ENCODE data around the gene ARHGEF28. TPM values are rescaled to one million over a fixed set of nuclear protein-coding genes. Genes with fewer than 3 reads are reported as not detected.

ARHGEF28 gene
- polyA plus RNA-seq, 1 donor, result 16.6 TPM

DNA sequence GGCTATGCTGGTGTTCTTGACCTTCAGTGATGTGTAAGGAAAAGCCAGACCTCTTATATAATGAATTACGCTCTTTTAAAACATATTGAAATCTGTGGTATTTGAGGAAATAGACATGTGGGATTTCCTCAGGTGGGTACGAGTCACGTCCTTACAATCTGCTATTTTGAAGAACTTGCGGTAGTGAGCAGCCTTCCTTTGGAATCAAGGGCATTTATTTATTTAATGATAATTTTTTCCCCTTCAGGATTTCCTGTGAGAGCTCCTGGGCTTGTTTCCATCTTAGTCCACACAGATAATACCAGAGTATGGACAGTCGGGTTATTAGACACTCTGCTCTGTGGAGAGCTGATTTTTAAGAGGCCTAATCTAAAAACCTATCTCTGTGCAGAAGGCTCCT lies 167.9 kb downstream of the ARHGEF28 start:
- Histone ChIP-seq H3K9me3 (ENCODE audit: control insufficient read depth, low read depth, low read length) (no peaks in the 10 kb centered on the region), H3K27me3 (ENCODE audit: control insufficient read depth, insufficient read depth, low read length) (no peaks in the 10 kb centered on the region)
- 100% methylated on average over 2 of the region's 5 CpGs for WGBS (ENCODE audit: insufficient coverage, low lambda C conversion rate)

DNA sequence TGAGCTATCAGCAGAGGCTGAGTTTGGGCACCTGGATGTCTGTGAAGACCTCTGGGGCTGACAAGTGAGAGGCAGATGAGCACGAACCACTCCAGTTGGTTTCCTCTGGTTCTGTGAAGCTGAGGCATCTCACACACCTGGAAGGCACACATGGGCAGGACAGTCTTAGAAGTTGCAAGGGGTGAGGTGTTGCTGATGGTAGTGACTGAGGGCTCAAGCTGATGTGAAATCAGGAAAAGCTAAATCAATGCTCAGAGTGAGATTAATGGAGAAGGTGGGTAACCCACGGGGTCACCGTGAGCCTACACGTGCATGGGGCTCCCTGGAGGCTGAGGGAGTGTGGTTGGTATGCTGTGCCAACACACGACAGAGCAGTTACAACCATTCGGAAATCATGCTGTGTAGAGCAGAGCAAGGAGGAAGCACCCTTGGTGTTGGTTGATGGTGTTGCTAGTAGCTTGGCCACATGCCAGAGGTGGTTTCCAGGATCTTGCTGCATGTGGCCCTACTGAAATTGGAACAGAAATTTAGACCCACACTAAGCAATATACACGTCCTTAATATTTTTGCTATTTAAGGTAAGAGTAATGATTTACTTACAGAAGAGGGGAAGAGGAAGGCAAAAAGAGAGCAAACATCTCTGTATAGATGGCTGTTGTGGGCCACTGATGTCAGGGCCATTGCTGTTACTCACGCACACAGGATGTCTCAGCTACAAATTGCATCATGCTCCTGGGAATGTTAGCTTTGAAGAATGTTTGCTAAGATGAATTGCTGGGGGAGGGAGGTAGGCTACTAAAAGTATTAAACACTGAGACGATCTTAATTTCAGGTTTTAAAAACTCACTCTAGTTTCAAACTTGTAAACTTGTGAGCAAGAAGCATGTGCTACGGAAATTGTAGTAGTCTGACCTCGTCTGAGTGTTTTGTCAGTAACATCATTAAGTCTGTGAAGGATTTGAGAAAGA lies 170.5 kb downstream of the ARHGEF28 start:
- WGBS (ENCODE audit: insufficient coverage, low lambda C conversion rate), result 87% methylated on average over 2 of the region's 11 CpGs
- DNase-seq, result no peak

More for the DNA sequence above, 167.9 kb downstream of the ARHGEF28 start:
- H3K27ac ChIP-seq (ENCODE audit: low read length), result no peak overlapping the region
- no peak overlapping the region for H3K4me3 ChIP-seq (ENCODE audit: low read length)
- no peak for DNase-seq
- no peaks in the 10 kb centered on the region for H3K36me3 ChIP-seq (ENCODE audit: control insufficient read depth, insufficient read depth, low read length)
- H3K4me1 ChIP-seq (ENCODE audit: control insufficient read depth, insufficient read depth, low read length), result no peaks in the 10 kb centered on the region

DNA sequence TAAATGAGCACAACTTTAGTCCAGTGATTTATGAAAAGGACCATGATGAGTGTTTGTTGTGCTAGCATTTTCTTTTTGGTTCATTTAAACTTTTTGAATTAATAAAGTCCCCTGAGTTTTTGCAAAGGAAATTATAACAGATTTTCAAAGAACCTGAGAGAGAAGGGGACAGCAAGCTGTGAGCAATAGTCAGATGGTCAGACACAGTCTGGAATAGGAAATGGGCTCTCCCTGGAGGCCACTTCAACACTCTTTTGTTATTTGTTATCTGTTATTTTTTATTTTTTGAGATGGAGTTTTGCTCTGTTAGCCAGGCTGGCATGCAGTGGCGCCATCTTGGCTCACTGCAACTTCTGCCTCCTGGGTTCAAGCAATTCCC lies 171.1 kb downstream of the ARHGEF28 start:
- Histone ChIP-seq H3K36me3 (ENCODE audit: control insufficient read depth, insufficient read depth, low read length) (no peaks in the 10 kb centered on the region), H3K9me3 (ENCODE audit: control insufficient read depth, low read depth, low read length) (no peaks in the 10 kb centered on the region), H3K27ac (ENCODE audit: low read length) (no peak overlapping the region), H3K4me1 (ENCODE audit: control insufficient read depth, insufficient read depth, low read length) (no peaks in the 10 kb centered on the region), H3K4me3 (ENCODE audit: low read length) (no peak overlapping the region), H3K27me3 (ENCODE audit: control insufficient read depth, insufficient read depth, low read length) (no peaks in the 10 kb centered on the region)
- DNase-seq, result no peak
- no CpG with 5 or more reads among the region's 1 CpG for WGBS (ENCODE audit: insufficient coverage, low lambda C conversion rate)

More for the DNA sequence above, 170.5 kb downstream of the ARHGEF28 start:
- H3K4me1 ChIP-seq (ENCODE audit: control insufficient read depth, insufficient read depth, low read length), result no peaks in the 10 kb centered on the region
- H3K4me3 ChIP-seq (ENCODE audit: low read length), result no peak overlapping the region
- H3K27ac ChIP-seq (ENCODE audit: low read length), result no peak overlapping the region
- no peaks in the 10 kb centered on the region for H3K36me3 ChIP-seq (ENCODE audit: control insufficient read depth, insufficient read depth, low read length)
- H3K9me3 ChIP-seq (ENCODE audit: control insufficient read depth, low read depth, low read length), result no peaks in the 10 kb centered on the region
- no peaks in the 10 kb centered on the region for H3K27me3 ChIP-seq (ENCODE audit: control insufficient read depth, insufficient read depth, low read length)

DNA sequence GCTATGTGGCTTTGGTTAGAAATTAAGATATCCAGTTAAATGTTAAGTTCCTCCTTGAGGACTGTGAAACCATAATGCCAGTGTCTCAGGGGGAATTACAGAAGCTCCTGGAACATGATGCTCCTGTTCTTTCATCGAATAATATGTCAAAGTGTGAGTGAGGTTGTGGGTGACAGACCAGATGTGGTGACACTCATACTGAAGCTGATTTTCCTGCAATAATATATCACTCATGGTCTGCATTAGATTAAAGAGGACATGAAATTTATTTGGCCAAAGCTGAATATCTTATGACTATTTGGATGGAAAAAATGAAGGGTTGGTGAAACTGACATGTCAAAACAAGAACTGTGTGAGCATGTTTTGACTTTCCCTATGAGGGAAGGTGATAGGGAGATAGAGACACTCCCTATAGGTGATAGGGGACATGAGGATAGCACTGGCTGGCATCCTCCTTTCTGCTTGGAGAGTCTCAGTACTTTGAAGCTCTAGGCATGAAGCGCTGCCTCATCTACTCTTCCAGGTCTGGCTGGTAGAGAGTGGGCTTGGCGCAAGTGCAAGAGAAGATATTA lies 173.5 kb downstream of the ARHGEF28 start:
- no peaks in the 10 kb centered on the region for H3K27me3 ChIP-seq (ENCODE audit: control insufficient read depth, insufficient read depth, low read length)
- H3K27ac ChIP-seq (ENCODE audit: low read length), result no peak overlapping the region
- H3K4me1 ChIP-seq (ENCODE audit: control insufficient read depth, insufficient read depth, low read length), result no peaks in the 10 kb centered on the region
- no peak overlapping the region for H3K4me3 ChIP-seq (ENCODE audit: low read length)
- no peak for DNase-seq
- H3K9me3 ChIP-seq (ENCODE audit: control insufficient read depth, low read depth, low read length), result no peaks in the 10 kb centered on the region
- H3K36me3 ChIP-seq (ENCODE audit: control insufficient read depth, insufficient read depth, low read length), result no peaks in the 10 kb centered on the region
- WGBS (ENCODE audit: insufficient coverage, low lambda C conversion rate), result 100% methylated on average over 1 of the region's 3 CpGs

DNA sequence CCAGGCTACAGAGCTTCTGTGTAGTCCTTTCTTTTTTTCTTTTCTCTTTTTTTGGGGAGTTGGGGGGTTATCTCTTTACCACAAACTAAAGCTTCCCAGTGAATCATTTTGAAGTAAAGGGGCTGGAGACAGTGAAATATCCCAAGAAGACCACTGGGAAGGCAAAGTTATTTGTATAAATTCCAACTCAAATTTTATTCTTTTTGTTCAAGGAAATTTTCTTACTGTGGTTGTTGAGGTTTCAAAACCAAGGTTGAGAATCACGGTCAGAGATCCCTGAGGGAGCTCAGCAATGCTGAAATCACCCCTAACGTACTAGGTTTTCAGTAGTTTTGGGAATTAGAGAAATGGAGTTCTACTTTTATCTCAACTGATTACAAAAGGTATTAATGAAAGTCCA lies 175.7 kb downstream of the ARHGEF28 start:
- 100% methylated on average over 2 of the region's 2 CpGs for WGBS (ENCODE audit: insufficient coverage, low lambda C conversion rate)

DNA sequence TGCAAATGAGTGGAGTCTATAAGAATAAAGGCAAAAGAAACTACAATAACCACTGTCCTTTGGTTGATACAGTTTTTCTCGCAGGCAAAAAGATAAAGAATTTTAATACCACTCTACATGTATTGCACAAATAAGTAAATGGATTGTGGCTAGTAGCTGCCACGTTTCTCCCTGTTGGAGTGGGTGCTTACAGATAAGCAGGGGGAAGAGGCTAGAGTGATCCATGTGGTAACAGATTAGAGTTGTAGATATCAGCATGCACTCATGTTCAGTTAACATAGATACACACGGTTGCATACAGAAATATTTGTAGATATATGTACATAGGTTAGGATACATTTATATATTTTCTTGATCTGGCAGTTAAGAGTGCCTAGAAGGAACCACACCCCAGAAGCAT lies 179.5 kb downstream of the ARHGEF28 start:
- DNase-seq, result no peak
- 80% methylated on average over 1 of the region's 3 CpGs for whole genome bisulfite sequencing (ENCODE audit: insufficient coverage, low lambda C conversion rate)
- Histone ChIP-seq H3K4me1 (ENCODE audit: control insufficient read depth, insufficient read depth, low read length) (peaks cover 4% of the 10 kb centered on the region), H3K9me3 (ENCODE audit: control insufficient read depth, low read depth, low read length) (no peaks in the 10 kb centered on the region), H3K27ac (ENCODE audit: low read length) (no peak overlapping the region), H3K4me3 (ENCODE audit: low read length) (no peak overlapping the region), H3K36me3 (ENCODE audit: control insufficient read depth, insufficient read depth, low read length) (no peaks in the 10 kb centered on the region), H3K27me3 (ENCODE audit: control insufficient read depth, insufficient read depth, low read length) (no peaks in the 10 kb centered on the region)

More for the DNA sequence above, 175.7 kb downstream of the ARHGEF28 start:
- H3K4me1 ChIP-seq (ENCODE audit: control insufficient read depth, insufficient read depth, low read length), result no peaks in the 10 kb centered on the region
- no peak for DNase-seq
- H3K36me3 ChIP-seq (ENCODE audit: control insufficient read depth, insufficient read depth, low read length), result no peaks in the 10 kb centered on the region
- no peak overlapping the region for H3K4me3 ChIP-seq (ENCODE audit: low read length)
- H3K27ac ChIP-seq (ENCODE audit: low read length), result no peak overlapping the region
- no peaks in the 10 kb centered on the region for H3K27me3 ChIP-seq (ENCODE audit: control insufficient read depth, insufficient read depth, low read length)
- no peaks in the 10 kb centered on the region for H3K9me3 ChIP-seq (ENCODE audit: control insufficient read depth, low read depth, low read length)

DNA sequence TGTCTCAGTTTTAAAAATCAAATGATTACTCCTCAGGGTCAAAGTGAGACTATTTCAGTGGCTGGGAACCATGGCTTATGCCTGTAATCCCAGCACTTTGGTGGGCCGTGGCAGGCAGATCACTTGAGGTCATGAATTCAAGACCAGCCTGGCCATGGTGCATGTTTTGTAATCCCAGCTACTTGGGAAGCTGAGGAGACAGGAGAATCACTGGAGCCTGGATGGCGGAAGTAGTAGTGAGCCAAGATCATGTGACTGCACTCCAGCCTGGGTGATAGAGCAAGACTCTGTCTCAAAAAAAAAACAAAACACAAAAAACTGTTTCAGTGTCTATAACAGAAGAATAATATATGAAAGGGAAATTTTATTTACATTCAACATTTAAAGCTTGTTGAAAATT lies 182.9 kb downstream of the ARHGEF28 start:
- Histone ChIP-seq H3K27ac (ENCODE audit: low read length) (peak overlapping the region; percentile 45), H3K4me1 (ENCODE audit: control insufficient read depth, insufficient read depth, low read length) (peaks cover 4% of the 10 kb centered on the region), H3K4me3 (ENCODE audit: low read length) (no peak overlapping the region), H3K27me3 (ENCODE audit: control insufficient read depth, insufficient read depth, low read length) (no peaks in the 10 kb centered on the region), H3K9me3 (ENCODE audit: control insufficient read depth, low read depth, low read length) (no peaks in the 10 kb centered on the region), H3K36me3 (ENCODE audit: control insufficient read depth, insufficient read depth, low read length) (no peaks in the 10 kb centered on the region)
- 38% methylated on average over 1 of the region's 2 CpGs for WGBS (ENCODE audit: insufficient coverage, low lambda C conversion rate)
- peak; percentile 31 to 69 for DNase-seq

DNA sequence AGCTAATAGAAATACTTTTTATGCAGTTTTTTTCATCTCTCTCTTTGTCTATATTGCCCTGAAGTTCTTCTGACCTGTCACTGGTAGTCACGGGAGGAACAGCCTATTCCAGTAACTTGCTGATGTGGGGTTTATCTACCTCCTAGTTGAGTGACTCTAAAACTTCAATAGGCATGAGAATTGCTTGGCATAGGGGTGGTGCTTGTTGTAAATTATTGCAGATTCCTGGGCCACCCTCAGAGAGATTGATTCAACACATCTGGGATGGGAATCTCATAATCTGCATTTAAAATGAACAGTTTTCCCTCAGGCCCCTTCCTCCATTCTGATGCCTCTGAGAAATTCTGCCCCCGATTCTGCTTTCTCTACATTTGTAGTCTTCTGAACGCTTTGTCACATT lies 184.4 kb downstream of the ARHGEF28 start:
- WGBS (ENCODE audit: insufficient coverage, low lambda C conversion rate), result 100% methylated on average over 3 of the region's 3 CpGs
- Histone ChIP-seq H3K27me3 (ENCODE audit: control insufficient read depth, insufficient read depth, low read length) (no peaks in the 10 kb centered on the region), H3K4me1 (ENCODE audit: control insufficient read depth, insufficient read depth, low read length) (peaks cover 4% of the 10 kb centered on the region), H3K9me3 (ENCODE audit: control insufficient read depth, low read depth, low read length) (no peaks in the 10 kb centered on the region), H3K27ac (ENCODE audit: low read length) (no peak overlapping the region), H3K4me3 (ENCODE audit: low read length) (no peak overlapping the region), H3K36me3 (ENCODE audit: control insufficient read depth, insufficient read depth, low read length) (no peaks in the 10 kb centered on the region)
- DNase-seq, result no peak

DNA sequence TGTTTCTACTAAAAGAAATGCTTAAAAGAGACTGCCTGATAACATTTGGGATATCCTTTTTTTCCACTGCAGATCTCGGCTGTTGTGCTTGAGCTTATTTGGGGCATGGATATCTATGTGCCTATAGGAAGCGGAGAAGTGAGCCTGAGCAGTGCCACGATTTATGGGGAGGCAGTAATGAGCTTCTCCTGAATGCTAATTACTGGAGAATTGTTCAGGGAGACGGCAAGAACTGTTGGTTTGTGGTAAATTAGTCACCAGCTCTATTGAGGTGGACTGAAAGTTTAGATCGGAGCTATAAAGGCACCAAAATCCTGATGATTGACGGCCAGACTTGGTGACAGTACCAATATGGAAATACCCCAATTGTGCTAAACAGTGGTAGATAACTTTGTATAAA lies 186.5 kb downstream of the ARHGEF28 start:
- peak in 1 of 2 donors; percentile 35 for DNase-seq
- Histone ChIP-seq H3K27ac (ENCODE audit: low read length) (peak overlapping the region; percentile 83), H3K4me3 (ENCODE audit: low read length) (peak overlapping the region; percentile 8), H3K27me3 (ENCODE audit: control insufficient read depth, insufficient read depth, low read length) (no peaks in the 10 kb centered on the region), H3K4me1 (ENCODE audit: control insufficient read depth, insufficient read depth, low read length) (peaks cover 4% of the 10 kb centered on the region), H3K9me3 (ENCODE audit: control insufficient read depth, low read depth, low read length) (no peaks in the 10 kb centered on the region), H3K36me3 (ENCODE audit: control insufficient read depth, insufficient read depth, low read length) (no peaks in the 10 kb centered on the region)
- 28% methylated on average over 2 of the region's 6 CpGs for WGBS (ENCODE audit: insufficient coverage, low lambda C conversion rate)

DNA sequence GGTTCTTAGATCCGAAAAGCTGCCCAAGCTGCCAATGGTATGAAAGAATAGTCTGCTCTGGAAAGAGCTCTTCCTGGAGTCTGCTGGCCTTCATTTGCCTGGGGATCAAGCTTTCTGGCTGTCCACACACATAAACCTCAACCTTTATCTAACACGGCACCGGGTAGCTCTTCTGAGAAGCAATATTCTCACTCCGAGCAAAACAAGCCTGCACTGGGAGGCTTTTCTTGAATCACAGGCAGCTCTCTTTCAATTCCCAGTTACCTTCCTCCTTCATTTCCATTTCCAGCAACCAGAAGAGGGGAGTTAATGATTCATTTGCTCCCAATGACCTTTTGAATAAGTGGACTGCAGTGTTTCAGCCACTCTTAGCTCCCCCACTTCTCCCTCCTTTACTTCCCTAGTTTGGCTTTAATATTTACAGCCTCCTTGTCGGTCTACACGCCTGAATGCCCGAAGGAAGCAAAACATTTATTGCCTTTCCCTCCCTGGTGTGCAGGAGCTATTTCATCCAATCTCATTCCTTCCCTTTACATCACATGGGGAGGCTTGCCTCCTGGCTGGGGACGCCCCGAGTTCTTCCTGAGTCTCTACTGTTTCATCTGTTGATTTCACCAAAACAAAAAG lies 187.1 kb downstream of the ARHGEF28 start:
- H3K27ac ChIP-seq (ENCODE audit: low read length), result peak overlapping the region; percentile 83
- 40% methylated on average over 1 of the region's 9 CpGs for WGBS (ENCODE audit: insufficient coverage, low lambda C conversion rate)
- H3K4me3 ChIP-seq (ENCODE audit: low read length), result peak overlapping the region; percentile 53

More for the DNA sequence above, 187.1 kb downstream of the ARHGEF28 start:
- Histone ChIP-seq H3K27me3 (ENCODE audit: control insufficient read depth, insufficient read depth, low read length) (no peaks in the 10 kb centered on the region), H3K36me3 (ENCODE audit: control insufficient read depth, insufficient read depth, low read length) (no peaks in the 10 kb centered on the region), H3K9me3 (ENCODE audit: control insufficient read depth, low read depth, low read length) (no peaks in the 10 kb centered on the region), H3K4me1 (ENCODE audit: control insufficient read depth, insufficient read depth, low read length) (peaks cover 4% of the 10 kb centered on the region)
- peak; percentile 73 to 89 for DNase-seq
